GM18909 (cell line): ENCODE measurements around the gene NRXN3.

Experiments used
- ATAC-seq: cut with Tn5 transposase; IDR thresholded peaks from one replicate; pipeline ENCODE4 v1.9.1; 2021; ENCODE audit warnings: mild to moderate bottlenecking; ENCODE audit not compliant: unreplicated experiment, poor library complexity

The NRXN3 gene

DNA sequence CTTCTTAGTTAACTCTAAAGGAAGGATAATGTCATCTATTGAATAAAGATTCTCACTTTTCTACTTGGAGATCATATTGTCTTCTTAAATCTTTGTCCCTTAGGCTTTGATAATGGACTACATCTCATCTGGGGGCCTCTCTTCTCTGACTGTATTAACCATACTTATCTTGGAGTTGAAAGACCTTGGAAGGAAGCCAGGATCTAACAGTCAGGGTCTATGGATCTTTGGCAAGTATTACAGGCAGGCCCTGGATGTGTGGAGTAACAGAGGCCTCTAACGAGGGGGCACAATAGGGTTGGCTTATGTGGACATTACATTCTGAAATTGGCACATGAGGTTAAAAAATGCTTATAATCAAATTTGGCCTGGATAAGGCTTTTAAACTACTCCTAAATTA lies 513.8 kb downstream of the NRXN3 start:
- ATAC-seq, result no peak

DNA sequence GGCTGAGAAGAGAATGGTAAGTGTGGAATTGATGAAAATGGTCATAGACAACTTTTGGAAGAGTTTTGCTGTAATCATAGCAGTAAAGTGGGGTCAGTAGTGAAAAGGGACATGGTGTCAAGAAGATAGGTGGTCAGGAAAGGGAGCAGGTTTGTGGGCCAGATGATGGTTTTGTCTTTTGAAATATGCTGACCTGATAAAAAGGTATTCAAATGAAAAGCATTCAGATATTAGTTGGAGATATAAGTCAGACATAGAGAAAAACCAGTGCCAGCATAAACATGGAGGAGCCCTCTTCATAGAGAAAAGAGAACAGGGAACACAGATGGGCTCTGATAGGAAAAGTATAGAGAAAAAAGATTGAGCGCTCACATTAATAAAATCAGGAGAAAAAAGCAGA lies 518.3 kb downstream of the NRXN3 start:
- no peak for ATAC-seq

DNA sequence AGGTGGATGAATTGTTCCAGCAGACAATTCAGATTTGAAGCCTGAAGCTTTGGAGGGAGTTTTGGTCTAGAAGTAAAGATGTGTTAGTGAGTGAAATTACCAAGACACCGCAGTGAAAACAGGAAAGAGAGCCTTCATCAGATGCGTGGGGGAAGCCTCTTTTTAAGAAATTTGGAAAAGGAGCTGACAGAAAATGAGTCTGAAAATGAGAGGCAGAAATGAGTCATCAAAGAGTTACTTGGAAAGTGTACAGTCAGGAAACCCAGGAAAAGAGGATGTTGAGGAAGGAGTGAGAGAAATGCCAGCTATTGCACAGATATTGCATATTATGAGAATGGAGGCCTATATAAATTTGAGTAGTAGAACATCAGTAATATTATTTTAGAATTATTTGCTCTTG lies 520.7 kb downstream of the NRXN3 start:
- no peak for ATAC-seq

DNA sequence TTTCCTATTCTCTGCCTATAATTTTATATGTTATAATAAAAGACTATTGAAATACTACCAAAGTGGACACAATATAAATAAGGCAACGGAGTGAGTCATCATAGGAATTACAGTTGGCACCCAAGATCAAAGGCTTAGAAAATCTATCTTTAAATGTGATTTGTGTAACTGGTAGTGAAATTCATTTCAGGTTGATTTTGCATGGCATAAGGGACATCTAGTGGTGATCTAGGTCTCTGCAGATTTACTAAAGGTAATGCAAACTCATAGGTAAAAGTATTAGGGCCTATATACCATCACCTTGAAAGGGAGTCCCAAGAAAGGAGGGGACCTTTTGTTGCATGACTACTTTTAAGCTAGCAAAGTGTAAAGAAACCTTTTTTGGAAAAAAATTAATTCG lies 527.2 kb downstream of the NRXN3 start:
- no peak for ATAC-seq

DNA sequence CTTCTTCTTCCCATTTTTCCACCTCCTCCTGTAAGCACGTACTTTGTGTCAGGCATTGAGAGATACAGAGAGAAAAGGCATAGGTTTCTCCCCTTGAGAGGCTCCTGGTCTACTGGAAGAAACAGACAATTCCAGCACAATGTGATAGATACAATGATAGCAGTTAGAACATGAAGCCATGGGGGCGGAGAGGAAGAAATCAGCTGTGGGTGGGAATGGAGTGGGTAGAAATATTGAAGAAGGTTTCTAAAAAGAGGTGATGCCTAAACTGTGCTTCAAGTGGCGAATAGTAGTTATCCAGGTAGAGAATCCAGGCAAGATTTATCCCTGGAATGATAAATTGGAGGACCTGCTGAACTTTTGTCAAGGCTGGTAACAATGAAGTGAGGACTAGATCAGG lies 528.8 kb downstream of the NRXN3 start:
- no peak for ATAC-seq

DNA sequence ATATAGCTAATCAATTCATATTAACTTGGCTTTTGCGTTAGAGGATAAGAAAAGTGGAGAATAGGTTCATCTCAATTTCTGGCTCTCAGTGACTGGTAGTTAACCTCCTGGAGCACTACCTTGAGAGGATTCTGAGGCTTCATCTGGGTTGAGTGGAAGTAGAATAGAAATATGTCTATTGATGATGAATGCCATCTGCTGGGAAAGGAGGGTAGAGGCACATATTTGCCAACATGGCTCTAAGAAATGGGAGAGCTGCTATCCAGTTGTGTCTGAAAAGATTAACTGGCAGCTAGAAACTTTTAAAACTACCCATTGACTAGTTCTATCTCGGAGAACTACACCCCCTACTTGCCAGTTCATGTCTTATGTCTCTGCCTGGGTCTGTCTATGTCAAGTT lies 530.1 kb downstream of the NRXN3 start:
- ATAC-seq, result no peak

DNA sequence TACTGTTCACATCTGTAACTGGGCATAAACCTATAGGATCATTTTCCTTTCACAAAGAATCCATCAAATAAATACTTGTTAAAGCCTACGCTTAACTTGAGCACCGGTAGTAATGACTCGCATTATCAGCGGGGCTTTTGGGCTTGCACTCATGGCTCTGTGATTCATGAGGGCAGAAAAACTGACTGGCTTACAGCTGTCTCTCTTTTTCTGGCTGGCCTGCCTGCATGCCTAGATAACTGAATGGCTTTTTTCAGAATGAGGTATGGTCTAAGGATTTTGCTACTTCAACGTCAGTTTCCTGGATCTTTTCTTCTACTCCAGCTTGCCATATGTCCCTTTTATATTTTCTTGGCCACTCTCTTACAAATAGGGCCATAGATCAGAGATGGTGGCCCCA lies 531.1 kb downstream of the NRXN3 start:
- ATAC-seq, result no peak

DNA sequence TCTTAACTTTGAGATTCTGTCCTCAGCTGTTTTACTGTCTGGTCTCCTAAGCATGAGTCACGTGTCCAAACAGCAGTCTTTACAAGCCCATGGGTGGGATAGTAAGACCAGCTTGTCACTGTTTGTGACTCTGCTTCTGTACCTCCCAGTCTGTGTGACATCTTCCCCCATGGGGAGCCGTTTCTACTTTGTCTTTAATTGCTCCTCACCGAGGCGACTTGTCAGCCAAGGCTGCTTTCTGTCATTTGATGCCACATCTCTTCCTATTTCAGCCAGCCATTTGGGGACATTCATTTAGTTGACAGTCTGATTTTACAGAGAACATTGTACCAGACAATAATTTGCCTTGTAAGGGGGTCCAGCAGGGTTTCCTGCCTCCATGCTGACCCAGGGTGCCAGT lies 534.8 kb downstream of the NRXN3 start:
- ATAC-seq, result no peak

DNA sequence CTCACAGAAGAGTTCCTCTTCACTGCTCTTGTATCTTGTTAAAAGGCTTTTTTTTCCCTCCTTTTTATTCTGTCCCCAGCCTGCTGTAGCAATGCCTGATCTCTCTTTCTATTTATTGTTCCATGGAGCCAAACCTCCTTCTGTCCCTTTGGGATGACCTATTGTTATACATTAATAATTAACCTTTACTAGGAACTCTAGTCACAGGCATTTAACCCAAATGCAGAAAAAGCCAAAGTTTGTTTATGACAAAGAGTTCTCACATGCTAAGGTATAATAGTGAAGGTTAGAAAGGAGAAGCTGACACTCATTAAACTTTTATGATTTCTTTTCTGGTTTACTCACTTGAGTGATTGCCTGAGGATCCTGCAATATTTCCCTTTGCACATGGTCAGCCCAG lies 535.8 kb downstream of the NRXN3 start:
- ATAC-seq, result no peak

DNA sequence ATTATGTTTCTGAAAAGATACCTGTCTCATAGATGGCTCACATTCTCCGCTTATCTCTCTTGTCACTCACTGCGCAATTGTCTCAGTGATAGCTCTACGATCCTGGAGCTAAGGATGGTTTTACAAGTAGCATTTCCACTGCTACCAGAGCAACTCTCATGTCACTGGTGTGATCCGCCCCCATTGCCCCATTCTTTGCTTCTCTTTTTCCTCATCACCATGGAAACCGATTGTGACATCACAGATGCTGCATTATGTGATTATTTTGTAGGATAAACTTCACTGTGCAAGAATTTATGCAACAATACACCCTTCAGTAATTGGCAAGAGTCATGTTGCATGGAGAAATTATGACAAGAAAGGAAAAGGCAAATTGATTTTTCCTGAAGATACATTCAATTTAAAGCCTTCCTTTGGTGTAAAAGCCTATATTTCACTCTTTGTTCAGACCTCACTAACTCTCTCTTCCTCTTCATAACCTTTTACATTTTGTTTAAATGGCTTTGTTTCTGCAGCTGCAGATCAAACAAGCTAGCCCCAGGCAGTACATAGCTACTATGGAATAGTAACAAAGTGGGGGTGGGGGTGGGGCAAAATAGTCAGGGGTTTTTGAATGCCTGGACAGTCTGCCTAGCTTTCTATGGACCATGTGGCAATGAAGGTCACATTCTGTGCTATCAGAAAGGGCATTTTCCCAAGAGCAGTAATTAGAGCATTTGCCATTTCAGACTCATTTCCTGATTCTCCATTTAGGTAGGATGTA lies 539.8 kb downstream of the NRXN3 start:
- no peak for ATAC-seq

DNA sequence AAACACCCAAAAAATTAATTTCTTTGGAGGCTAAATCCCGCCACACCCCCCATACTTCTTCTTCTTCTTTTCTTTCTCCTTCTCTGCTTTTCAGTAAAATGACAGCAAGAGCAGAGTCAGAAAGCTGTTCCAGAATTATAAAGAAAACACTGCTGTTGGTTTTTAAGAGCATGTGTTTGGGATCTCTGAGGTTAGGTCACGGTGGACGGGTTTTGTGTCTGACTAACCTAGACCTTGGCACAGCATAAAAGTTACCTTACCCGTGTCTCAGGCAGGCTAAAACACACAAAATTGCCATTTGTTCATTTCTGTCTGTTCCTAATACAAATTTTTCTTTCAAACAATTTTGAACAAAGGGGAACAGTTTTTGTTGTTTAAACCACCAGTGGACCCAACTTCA lies 540.8 kb downstream of the NRXN3 start:
- ATAC-seq, result no peak

DNA sequence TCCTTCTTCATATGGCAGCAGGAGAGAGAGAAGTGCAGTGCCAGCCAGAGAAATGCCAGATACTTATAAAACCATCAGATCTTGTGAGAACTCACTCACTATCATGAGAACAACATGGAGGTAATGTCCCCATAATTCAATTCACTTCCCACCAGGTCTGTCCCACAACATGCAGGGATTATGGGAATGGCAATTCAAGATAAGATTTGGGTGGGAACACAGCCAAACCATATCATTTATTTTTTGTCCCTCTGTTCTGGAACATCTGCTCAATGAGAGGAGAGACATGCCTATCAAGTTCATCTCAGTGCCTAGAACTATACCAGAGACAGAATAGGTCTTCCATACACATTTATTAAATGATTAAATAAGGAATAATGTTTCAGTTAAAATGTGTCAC lies 543.5 kb downstream of the NRXN3 start:
- no peak for ATAC-seq

DNA sequence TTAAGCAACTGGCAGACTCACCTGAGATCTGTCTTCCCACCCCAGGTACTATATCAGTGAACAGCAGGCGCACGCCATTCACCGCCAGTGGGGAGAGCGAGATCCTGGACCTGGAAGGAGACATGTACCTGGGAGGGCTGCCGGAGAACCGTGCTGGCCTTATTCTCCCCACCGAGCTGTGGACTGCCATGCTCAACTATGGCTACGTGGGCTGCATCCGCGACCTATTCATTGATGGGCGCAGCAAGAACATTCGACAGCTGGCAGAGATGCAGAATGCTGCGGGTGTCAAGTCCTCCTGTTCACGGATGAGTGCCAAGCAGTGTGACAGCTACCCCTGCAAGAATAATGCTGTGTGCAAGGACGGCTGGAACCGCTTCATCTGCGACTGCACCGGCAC lies 544.5 kb downstream of the NRXN3 start:
- no peak for ATAC-seq

DNA sequence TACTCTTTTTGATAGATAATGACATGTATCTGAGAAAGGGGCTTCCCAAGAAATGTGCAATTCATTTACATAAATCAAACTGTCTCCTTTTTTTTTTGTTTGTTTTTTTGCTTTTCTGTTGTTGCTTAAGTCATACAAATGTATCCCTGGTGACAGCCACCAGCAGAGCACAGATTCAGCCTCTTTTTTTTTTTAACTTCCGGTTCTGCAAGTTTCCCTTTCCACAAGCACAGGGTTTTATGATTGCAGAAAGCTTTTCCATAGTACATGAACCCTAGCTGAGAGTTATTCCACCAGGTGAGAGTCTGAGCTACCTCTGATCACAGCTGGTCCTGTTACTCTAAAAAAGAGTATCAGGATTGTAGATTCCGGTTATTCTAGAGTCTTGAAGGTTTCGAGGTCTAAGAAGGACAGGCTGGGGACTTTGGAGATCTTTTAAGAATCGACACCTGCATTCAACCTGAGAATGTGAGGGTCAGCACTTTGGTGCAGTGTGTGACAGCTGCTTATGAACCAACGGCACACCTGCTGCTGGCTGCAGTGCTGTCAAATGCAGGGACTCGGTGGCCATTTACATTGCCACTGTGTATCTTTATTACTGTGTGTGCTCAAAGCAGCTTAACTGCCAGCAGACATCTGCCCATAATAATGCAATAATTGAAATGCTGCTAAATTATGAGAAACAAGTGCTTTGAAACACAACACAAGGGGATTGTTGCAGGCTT lies 551.7 kb downstream of the NRXN3 start:
- ATAC-seq, result no peak

DNA sequence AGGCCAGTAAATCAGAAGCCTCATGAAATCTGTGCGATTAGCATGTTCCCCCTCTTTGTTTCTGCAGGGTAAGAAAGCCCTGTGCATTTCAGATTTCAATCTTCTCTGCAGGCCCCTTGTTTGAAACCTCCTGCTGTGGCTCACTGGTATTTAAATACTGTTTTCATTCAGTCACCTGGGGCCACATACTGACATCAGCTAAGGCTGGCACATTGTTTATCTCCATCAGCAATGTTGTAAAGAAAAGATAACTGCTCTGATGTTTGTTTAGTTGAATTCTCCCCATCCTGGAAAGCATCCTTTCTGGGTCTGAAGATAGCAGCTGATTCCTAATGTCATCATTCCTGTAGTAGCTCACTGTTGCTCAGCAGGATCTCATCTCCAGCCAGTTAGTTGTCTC lies 554.9 kb downstream of the NRXN3 start:
- no peak for ATAC-seq

DNA sequence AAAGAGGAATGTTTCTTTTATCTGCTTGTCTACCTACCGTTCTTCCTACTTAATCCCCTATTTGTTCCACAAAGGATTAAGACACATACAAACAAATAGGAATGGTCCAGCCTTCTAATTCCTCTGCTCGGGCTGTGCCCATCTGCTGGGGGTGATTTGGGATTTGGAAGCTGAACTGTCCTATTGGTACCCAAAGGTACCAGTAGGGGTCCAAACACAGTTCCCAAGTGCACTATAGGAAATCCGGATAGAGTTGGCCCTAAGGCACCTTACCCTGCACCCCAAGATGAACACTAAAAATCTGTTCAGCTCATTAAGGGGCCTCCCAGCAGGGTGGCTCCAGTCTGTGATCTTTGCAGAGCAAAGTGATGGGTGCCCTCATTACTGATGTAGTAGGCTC lies 566.9 kb downstream of the NRXN3 start:
- ATAC-seq, result no peak

DNA sequence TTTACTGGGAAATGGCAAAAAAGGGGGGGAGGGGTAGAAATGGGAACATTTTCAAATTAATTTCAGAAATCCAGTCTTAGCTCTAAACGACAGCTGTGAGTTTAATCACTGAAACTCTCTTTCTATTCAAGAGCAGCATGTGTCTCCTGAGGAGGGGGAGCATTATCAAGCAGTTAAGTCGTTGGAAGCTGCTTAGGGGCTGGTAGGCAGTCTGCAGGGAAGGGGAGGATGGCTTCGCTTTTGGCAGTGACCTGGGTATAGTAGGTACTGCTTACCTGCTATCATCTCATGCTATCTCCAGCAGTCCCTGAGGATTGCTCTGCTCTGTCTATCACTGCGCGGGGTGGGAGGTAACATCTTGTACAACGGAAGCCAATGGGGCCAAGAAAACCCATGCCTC lies 567.4 kb downstream of the NRXN3 start:
- ATAC-seq, result no peak

DNA sequence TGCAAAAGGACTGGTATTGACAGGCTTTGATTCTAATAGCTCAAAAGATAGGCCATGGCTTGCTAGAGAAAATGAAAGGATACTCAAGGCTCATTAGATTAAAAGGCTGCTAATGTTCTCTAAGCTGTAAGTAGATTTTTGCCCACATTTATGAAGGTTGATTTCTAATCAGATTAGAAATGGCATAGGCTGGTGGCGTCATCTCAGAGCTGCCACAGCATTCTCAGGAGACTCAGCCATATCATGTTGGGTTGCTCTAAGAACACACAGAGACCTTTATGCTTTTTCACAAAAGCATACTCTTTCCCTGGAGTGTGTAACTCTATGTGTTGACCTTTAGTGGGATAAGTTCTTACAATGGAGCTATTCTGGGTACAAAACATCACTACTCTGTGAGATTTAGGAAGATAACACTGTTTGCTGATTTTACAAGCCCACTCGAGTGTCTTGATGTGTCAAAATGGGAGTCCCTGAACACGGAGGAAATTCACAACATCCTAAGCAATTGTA lies 576.0 kb downstream of the NRXN3 start:
- no peak for ATAC-seq

DNA sequence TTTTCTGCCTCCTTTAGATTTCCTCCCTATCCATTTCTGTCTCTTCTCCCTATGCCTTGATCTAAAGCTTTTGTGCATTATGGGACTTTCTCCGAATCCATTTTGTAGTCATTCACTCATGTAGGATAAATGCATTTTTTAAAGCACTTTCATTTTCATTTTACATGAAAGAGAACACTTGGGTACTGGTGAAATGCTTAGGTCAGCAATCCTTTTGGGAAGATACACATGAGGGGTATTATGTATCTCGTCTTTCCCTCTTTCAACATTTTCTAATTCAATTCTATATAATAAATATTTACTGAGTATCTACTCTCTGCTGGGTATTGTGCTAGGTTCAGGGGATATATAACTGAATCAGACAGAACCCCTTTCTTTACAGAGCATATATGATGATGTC lies 577.6 kb downstream of the NRXN3 start:
- no peak for ATAC-seq

DNA sequence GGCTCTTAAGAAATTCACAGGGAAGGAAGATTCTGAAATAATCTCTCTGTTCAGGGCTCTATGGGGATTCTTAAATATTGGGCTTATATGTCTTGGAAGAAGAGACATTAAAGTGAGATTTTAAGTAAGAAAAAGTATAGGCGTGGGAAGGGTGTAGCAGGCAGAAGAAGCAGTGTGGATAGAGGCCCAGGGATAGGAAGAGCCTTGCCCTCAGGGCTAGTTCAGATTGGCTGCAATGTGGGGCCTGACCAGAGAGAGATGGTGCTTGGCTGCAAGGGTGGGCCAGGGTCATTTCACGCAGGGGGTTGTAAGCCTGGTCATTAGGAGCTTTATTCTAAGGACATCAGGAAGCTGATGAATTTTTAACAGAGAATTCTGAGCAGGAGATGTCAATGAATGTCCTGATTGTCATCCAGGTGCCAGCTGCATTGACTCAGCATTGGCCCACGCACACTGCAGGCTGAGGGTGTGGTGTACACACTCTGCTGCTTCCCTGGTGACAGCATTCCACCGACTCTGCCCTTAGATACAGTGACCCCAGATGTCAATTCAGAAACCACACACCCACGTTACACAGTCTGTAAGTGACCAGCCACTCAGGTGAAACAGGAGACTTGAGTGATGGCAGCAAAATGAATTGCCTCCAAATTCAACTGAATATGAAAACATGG lies 582.5 kb downstream of the NRXN3 start:
- no peak for ATAC-seq

DNA sequence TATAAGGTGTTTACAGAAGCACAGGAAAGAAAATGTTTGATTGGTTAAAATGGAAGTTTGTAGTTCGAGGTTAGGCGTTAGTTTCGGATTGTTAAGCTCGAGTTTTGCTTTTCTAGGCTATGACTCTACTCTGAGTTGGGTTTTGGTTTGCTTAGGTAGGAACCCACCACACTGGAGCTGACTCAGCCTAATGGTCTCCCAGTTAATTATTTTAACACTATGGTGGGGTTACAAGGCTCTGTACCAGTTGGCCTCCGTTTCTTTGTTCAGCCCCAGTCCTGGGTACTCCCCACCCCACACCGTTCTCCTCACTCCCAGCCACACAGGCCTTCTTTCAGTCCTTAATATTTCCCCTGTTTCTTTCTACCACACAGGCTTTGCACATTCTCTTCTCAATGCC lies 583.9 kb downstream of the NRXN3 start:
- no peak for ATAC-seq
